Progenitor cell of endocrine pancreas (in vitro differentiated cells): ENCODE measurements around the gene RIPOR1. TPM values are rescaled to one million over a fixed set of nuclear protein-coding genes. Genes with fewer than 3 reads are reported as not detected.

Source experiments
- DNase-seq: peaks from one replicate; pipeline ENCODE4 v3.0.0; 2021; ENCODE audit warnings: low spot score; ENCODE audit not compliant: unreplicated experiment
- H3K27ac Mint-ChIP-seq: 2 replicates; pipeline ENCODE4 v1.8.0; 2021; ENCODE audit warnings: mild to moderate bottlenecking, moderate library complexity, mixed read lengths
- H3K27me3 Mint-ChIP-seq: 2 replicates; pipeline ENCODE4 v1.8.0; 2021; ENCODE audit warnings: mixed read lengths
- H3K36me3 Mint-ChIP-seq: 2 replicates; pipeline ENCODE4 v1.8.0; 2022; ENCODE audit warnings: mixed read lengths; ENCODE audit not compliant: insufficient read depth
- H3K4me1 Mint-ChIP-seq: 2 replicates; pipeline ENCODE4 v1.8.0; 2021; ENCODE audit warnings: low read depth, mixed read lengths
- H3K4me3 Mint-ChIP-seq: 2 replicates; pipeline ENCODE4 v1.8.0; 2021; ENCODE audit warnings: low read depth, mild to moderate bottlenecking, moderate library complexity, mixed read lengths
- H3K9me3 Mint-ChIP-seq: 2 replicates; pipeline ENCODE4 v1.8.0; 2021; ENCODE audit warnings: low read depth, mixed read lengths
- CTCF ChIP-seq: fragments of 200-600 bp; sonication (generic); IDR thresholded peaks from one replicate; pipeline ENCODE4 v1.5.0; 2021; ENCODE audit warnings: antibody characterized with exemption, mild to moderate bottlenecking; ENCODE audit not compliant: unreplicated experiment
- total RNA-seq: library from RNA; stranded (reverse); gene quantifications from 2 replicates; pipeline ENCODE4 v1.2.1, GENCODE V29; 2021

Gene RIPOR1
- total RNA-seq, 1 donor from 2014 or later: 72.7 TPM

GRCh38 chr16:67535201-67535600 lies 6.6 kb downstream of the RIPOR1 start:
- peaks cover 1% of the 10 kb centered on the region for H3K36me3 Mint-ChIP-seq
- DNase-seq: no peak
- H3K27me3 Mint-ChIP-seq: peaks cover 18% of the 10 kb centered on the region
- H3K9me3 Mint-ChIP-seq: no peaks in the 10 kb centered on the region
- peaks cover 13% of the 10 kb centered on the region for H3K4me1 Mint-ChIP-seq
- TF ChIP-seq CTCF: no peak
- no peak overlapping the region for H3K4me3 Mint-ChIP-seq
- peak overlapping the region; percentile 18 for H3K27ac Mint-ChIP-seq

- Mint-ChIP-seq H3K27ac (peak overlapping the region; percentile 77), H3K4me3 (peak overlapping the region; percentile 77), H3K4me1 (peaks cover 7% of the 10 kb centered on the region), H3K27me3 (peaks cover 18% of the 10 kb centered on the region), H3K9me3 (no peaks in the 10 kb centered on the region), H3K36me3 (peaks cover 9% of the 10 kb centered on the region)
- DNase-seq: no peak
- TF ChIP-seq CTCF: no peak
These were observed 8.6 kb downstream of the RIPOR1 start for GRCh38 chr16:67537270-67537635.

- Mint-ChIP-seq H3K27ac (no peak overlapping the region), H3K9me3 (no peaks in the 10 kb centered on the region), H3K4me1 (peaks cover 7% of the 10 kb centered on the region), H3K27me3 (peaks cover 18% of the 10 kb centered on the region), H3K36me3 (peaks cover 10% of the 10 kb centered on the region), H3K4me3 (peak overlapping the region; percentile 77)
- TF ChIP-seq CTCF: no peak
- no peak for DNase-seq
These were observed 9.3 kb downstream of the RIPOR1 start for GRCh38 chr16:67537636-67538591.

- Mint-ChIP-seq H3K9me3 (no peaks in the 10 kb centered on the region), H3K27ac (peak overlapping the region; percentile 10), H3K4me1 (peaks cover 7% of the 10 kb centered on the region), H3K4me3 (peak overlapping the region; percentile 63), H3K27me3 (peaks cover 18% of the 10 kb centered on the region), H3K36me3 (peaks cover 10% of the 10 kb centered on the region)
- no peak for TF ChIP-seq CTCF
- DNase-seq: no peak
These were observed 10.1 kb downstream of the RIPOR1 start for GRCh38 chr16:67538666-67539101.

GRCh38 chr16:67539271-67539670 lies 10.6 kb downstream of the RIPOR1 start:
- Mint-ChIP-seq H3K27me3 (peaks cover 18% of the 10 kb centered on the region), H3K27ac (no peak overlapping the region)

More at GRCh38 chr16:67539271-67539670, 10.6 kb downstream of the RIPOR1 start:
- Mint-ChIP-seq H3K4me3 (peak overlapping the region; percentile 63), H3K4me1 (peaks cover 7% of the 10 kb centered on the region), H3K36me3 (peaks cover 10% of the 10 kb centered on the region), H3K9me3 (no peaks in the 10 kb centered on the region)
- TF ChIP-seq CTCF: no peak
- DNase-seq: no peak
